ENCODE results near the gene SH2B3. TPM values are rescaled to one million over a fixed set of nuclear protein-coding genes. Genes with fewer than 3 reads are reported as not detected.

Gene SH2B3
- total RNA-seq, 4 donors from 2014 or later = 24.9 to 49.4 (median 41.8) TPM

GRCh38 chr12:111494676-111495075 is 89.0 kb downstream of the SH2B3 start:
- H3K4me3 ChIP-seq = no peak overlapping the region
- no peaks in the 10 kb centered on the region for H3K9me3 ChIP-seq
- no peak overlapping the region for H3K27ac ChIP-seq (replicated peaks in 1 of 4)
- H3K36me3 ChIP-seq = peaks cover 16 to 84% (median 70%) of the 10 kb centered on the region in 4 donors
- TF ChIP-seq, protein P1, sequence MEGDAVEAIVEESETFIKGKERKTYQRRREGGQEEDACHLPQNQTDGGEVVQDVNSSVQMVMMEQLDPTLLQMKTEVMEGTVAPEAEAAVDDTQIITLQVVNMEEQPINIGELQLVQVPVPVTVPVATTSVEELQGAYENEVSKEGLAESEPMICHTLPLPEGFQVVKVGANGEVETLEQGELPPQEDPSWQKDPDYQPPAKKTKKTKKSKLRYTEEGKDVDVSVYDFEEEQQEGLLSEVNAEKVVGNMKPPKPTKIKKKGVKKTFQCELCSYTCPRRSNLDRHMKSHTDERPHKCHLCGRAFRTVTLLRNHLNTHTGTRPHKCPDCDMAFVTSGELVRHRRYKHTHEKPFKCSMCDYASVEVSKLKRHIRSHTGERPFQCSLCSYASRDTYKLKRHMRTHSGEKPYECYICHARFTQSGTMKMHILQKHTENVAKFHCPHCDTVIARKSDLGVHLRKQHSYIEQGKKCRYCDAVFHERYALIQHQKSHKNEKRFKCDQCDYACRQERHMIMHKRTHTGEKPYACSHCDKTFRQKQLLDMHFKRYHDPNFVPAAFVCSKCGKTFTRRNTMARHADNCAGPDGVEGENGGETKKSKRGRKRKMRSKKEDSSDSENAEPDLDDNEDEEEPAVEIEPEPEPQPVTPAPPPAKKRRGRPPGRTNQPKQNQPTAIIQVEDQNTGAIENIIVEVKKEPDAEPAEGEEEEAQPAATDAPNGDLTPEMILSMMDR (IDR thresholded peaks at IDR 0.05) = no peak
- TF ChIP-seq POLR2AphosphoS5 (IDR thresholded peaks at IDR 0.05) = no peak
- no peak for TF ChIP-seq EP300 (IDR thresholded peaks at IDR 0.05)
- TF ChIP-seq POLR2A (IDR thresholded peaks at IDR 0.05; ENCODE audit: low read depth) = no peak
- intact Hi-C loops (cut with DNase I) = no loop called here
- H3K27me3 ChIP-seq = no peaks in the 10 kb centered on the region
- H3K4me1 ChIP-seq = peaks cover 0 to 4% (median 0%) of the 10 kb centered on the region in 4 donors
- WGBS = 94% methylated on average over 4 of the region's 4 CpGs
- DNase-seq (ENCODE audit: extremely low spot score) = no peak

Other genes starting within 250 kb of the SH2B3 start
- gene PHETA1, start 36.8 kb upstream of the SH2B3 start, total RNA-seq = 10 to 100 TPM in 1 of 4 donors, 1 to 10 TPM in 3; 5.8 to 15.6 (median 9.5) TPM
- 10 to 100 TPM; 32.0 to 57.3 (median 52.0) TPM for gene ATXN2, start 193.4 kb downstream of the SH2B3 start, total RNA-seq

Measured in esophagus muscularis mucosa (tissue), 4 donors.